K562 (cell line): ENCODE data around the gene SLC4A3.

ENCODE experiments used
- BHLHE40 ChIP-seq: IDR thresholded peaks from 2 replicates; pipeline ENCODE4 v1.6.1; 2011; ENCODE audit warnings: low read length, improper control_type of control experiment
- CEBPB ChIP-seq: fragments of 450-650 bp; IDR thresholded peaks from 2 replicates; pipeline ENCODE4 v1.6.1; 2016; ENCODE audit warnings: missing genetic modification characterization, missing compliant biosample characterization
- CHD4 ChIP-seq: fragments of 200-600 bp; sonication (generic); IDR thresholded peaks from 3 replicates; pipeline ENCODE4 v1.6.1; 2012; ENCODE audit warnings: low read depth, mild to moderate bottlenecking, mixed read lengths, low read length, inconsistent platforms; ENCODE audit not compliant: insufficient read depth, insufficient replicate concordance, poor library complexity, severe bottlenecking
- EGR1 ChIP-seq: fragments of 450-650 bp; conservative IDR thresholded peaks from 2 replicates; pipeline ENCODE4 v1.6.1; 2017; ENCODE audit warnings: mild to moderate bottlenecking
- MXI1 ChIP-seq: IDR thresholded peaks from 2 replicates; pipeline ENCODE4 v1.6.1; 2011; ENCODE audit warnings: low read depth, mild to moderate bottlenecking, improper control_type of control experiment, low read length
- NONO ChIP-seq, 2 experiments: fragments of 200-400 bp in 1 of 2; fragments of 450-650 bp in 1 of 2; formaldehyde crosslinking in 1 of 2; IDR thresholded peaks; 2 replicates each; pipeline ENCODE4 v1.6.1; 2017; ENCODE audit warnings: low read depth in 2 of 2, mild to moderate bottlenecking in 2 of 2, moderate library complexity in 2 of 2, low read length in 1 of 2
- RBM22 ChIP-seq: fragments of 200-400 bp; formaldehyde crosslinking; IDR thresholded peaks from 2 replicates; pipeline ENCODE4 v1.6.1; 2018; ENCODE audit warnings: low read length, low read depth; ENCODE audit not compliant: poor library complexity, severe bottlenecking
- ZNF707 ChIP-seq: fragments of 250-450 bp; sonication (Bioruptor Pico); conservative IDR thresholded peaks from 2 replicates; pipeline ENCODE4 v1.8.0; 2022; ENCODE audit warnings: inconsistent platforms, mild to moderate bottlenecking, moderate library complexity
- TF ChIP-seq, protein P1 (sequence below), 3 experiments: IDR thresholded peaks in 2 of 3; conservative IDR thresholded peaks in 1 of 3; 2 replicates each; pipeline ENCODE4 v1.5.1; 2011 to 2012; ENCODE audit warnings: low read length in 3 of 3, mild to moderate bottlenecking in 3 of 3, control low read depth in 2 of 3, improper control_type of control experiment in 1 of 3, inconsistent platforms in 1 of 3, low read depth in 1 of 3, mixed read lengths in 1 of 3, moderate library complexity in 1 of 3; ENCODE audit not compliant: insufficient read depth in 2 of 3
- TF ChIP-seq, protein P2 (sequence below): sonication (generic); formaldehyde crosslinking; IDR thresholded peaks from 2 replicates; pipeline ENCODE4 v1.8.1; 2023; ENCODE audit warnings: missing genetic modification reagents, mild to moderate bottlenecking, borderline replicate concordance
- TF ChIP-seq, protein P3 (sequence below): fragments of 250-450 bp; sonication (Bioruptor Pico); IDR thresholded peaks from 2 replicates; pipeline ENCODE4 v1.5.0; 2021
- TF ChIP-seq, protein P4 (sequence below), 2 experiments: fragments of 450-650 bp in 1 of 2; sonication (generic) in 1 of 2; formaldehyde crosslinking; conservative IDR thresholded peaks; 2 replicates each; pipeline versions ENCODE4 v1.4.0 to v1.8.1; 2020 to 2022; ENCODE audit warnings: mild to moderate bottlenecking in 1 of 2, missing genetic modification reagents in 1 of 2

DNA sequence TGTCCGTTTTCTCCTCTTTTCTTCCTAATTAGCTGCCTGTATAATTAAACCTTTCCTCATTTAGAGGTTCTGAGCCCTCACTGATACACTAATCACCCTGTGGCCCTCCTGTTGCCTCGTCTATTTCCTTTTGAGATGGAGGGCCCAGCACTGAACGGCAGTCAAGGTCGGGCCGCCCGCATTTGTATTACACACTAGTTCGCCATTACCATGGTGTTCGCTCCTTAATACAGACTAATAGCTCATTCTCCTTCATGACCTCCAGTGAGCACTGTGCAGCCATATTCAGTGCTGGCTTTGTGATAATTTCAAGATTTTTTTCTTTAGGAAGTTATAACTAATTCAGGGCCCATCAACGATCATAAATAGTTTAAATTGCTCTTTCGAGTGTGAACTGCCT lies 64.1 kb downstream of the SLC4A3 start:
- TF ChIP-seq ZNF707 (CRISPR knock-in tag) (no peak), RBM22 (no peak), BHLHE40 (no peak), CEBPB (tag) (no peak), NONO (IDR thresholded peaks at IDR 0.05; ENCODE audit: low read depth in 2 of 2, low read length in 1 of 2) (no peak), EGR1 (no peak), MXI1 (no peak), CHD4 (no peak)
- TF ChIP-seq, protein P1, sequence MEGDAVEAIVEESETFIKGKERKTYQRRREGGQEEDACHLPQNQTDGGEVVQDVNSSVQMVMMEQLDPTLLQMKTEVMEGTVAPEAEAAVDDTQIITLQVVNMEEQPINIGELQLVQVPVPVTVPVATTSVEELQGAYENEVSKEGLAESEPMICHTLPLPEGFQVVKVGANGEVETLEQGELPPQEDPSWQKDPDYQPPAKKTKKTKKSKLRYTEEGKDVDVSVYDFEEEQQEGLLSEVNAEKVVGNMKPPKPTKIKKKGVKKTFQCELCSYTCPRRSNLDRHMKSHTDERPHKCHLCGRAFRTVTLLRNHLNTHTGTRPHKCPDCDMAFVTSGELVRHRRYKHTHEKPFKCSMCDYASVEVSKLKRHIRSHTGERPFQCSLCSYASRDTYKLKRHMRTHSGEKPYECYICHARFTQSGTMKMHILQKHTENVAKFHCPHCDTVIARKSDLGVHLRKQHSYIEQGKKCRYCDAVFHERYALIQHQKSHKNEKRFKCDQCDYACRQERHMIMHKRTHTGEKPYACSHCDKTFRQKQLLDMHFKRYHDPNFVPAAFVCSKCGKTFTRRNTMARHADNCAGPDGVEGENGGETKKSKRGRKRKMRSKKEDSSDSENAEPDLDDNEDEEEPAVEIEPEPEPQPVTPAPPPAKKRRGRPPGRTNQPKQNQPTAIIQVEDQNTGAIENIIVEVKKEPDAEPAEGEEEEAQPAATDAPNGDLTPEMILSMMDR (IDR thresholded peaks at IDR 0.05 in 2 of 3, conservative IDR thresholded peaks at IDR 0.05 in 1 of 3; ENCODE audit: insufficient read depth in 2 of 3, low read depth in 1 of 3, low read length in 3 of 3) = no peak
- TF ChIP-seq, protein P2, sequence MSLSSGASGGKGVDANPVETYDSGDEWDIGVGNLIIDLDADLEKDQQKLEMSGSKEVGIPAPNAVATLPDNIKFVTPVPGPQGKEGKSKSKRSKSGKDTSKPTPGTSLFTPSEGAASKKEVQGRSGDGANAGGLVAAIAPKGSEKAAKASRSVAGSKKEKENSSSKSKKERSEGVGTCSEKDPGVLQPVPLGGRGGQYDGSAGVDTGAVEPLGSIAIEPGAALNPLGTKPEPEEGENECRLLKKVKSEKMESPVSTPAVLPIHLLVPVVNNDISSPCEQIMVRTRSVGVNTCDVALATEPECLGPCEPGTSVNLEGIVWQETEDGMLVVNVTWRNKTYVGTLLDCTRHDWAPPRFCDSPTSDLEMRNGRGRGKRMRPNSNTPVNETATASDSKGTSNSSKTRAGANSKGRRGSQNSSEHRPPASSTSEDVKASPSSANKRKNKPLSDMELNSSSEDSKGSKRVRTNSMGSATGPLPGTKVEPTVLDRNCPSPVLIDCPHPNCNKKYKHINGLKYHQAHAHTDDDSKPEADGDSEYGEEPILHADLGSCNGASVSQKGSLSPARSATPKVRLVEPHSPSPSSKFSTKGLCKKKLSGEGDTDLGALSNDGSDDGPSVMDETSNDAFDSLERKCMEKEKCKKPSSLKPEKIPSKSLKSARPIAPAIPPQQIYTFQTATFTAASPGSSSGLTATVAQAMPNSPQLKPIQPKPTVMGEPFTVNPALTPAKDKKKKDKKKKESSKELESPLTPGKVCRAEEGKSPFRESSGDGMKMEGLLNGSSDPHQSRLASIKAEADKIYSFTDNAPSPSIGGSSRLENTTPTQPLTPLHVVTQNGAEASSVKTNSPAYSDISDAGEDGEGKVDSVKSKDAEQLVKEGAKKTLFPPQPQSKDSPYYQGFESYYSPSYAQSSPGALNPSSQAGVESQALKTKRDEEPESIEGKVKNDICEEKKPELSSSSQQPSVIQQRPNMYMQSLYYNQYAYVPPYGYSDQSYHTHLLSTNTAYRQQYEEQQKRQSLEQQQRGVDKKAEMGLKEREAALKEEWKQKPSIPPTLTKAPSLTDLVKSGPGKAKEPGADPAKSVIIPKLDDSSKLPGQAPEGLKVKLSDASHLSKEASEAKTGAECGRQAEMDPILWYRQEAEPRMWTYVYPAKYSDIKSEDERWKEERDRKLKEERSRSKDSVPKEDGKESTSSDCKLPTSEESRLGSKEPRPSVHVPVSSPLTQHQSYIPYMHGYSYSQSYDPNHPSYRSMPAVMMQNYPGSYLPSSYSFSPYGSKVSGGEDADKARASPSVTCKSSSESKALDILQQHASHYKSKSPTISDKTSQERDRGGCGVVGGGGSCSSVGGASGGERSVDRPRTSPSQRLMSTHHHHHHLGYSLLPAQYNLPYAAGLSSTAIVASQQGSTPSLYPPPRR (CRISPR knock-in tag) = no peak
- TF ChIP-seq, protein P3, sequence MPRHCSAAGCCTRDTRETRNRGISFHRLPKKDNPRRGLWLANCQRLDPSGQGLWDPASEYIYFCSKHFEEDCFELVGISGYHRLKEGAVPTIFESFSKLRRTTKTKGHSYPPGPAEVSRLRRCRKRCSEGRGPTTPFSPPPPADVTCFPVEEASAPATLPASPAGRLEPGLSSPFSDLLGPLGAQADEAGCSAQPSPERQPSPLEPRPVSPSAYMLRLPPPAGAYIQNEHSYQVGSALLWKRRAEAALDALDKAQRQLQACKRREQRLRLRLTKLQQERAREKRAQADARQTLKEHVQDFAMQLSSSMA (CRISPR knock-in tag) = no peak
- TF ChIP-seq, protein P4, sequence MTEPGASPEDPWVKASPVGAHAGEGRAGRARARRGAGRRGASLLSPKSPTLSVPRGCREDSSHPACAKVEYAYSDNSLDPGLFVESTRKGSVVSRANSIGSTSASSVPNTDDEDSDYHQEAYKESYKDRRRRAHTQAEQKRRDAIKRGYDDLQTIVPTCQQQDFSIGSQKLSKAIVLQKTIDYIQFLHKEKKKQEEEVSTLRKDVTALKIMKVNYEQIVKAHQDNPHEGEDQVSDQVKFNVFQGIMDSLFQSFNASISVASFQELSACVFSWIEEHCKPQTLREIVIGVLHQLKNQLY (CRISPR knock-in tag; conservative IDR thresholded peaks at IDR 0.05) = no peak
